Neural crest cell (in vitro differentiated cells): Measurements from ENCODE around the gene NR0B2. TPM values are rescaled to one million over a fixed set of nuclear protein-coding genes. Genes with fewer than 3 reads are reported as not detected.

ENCODE experiments used
- DNase-seq: peaks from one replicate; pipeline ENCODE4 v3.0.0; 2021; ENCODE audit warnings: low read depth, mixed read lengths, low spot score
- H3K27ac Mint-ChIP-seq: one replicate; pipeline ENCODE4 v1.8.0; 2021; ENCODE audit warnings: mild to moderate bottlenecking, mixed read lengths; ENCODE audit not compliant: unreplicated experiment
- H3K27me3 Mint-ChIP-seq: 2 replicates; pipeline ENCODE4 v1.8.0; 2021; ENCODE audit warnings: low read depth, mild to moderate bottlenecking, mixed read lengths
- H3K36me3 Mint-ChIP-seq: 2 replicates; pipeline ENCODE4 v1.8.0; 2021; ENCODE audit warnings: low read depth, mild to moderate bottlenecking, mixed read lengths
- H3K4me1 Mint-ChIP-seq: 2 replicates; pipeline ENCODE4 v1.8.0; 2021; ENCODE audit warnings: mixed read lengths
- H3K4me3 Mint-ChIP-seq: one replicate; pipeline ENCODE4 v1.8.0; 2021; ENCODE audit warnings: mild to moderate bottlenecking, mixed read lengths
- H3K9me3 Mint-ChIP-seq: 2 replicates; pipeline ENCODE4 v1.8.0; 2021; ENCODE audit warnings: mixed read lengths
- CTCF ChIP-seq: fragments of 200-600 bp; sonication (generic); conservative IDR thresholded peaks from 2 replicates; pipeline ENCODE4 v1.5.0; 2021; ENCODE audit warnings: antibody characterized with exemption, mild to moderate bottlenecking
- total RNA-seq: library from RNA; stranded (reverse); gene quantifications from 2 replicates; pipeline ENCODE4 v1.2.1, GENCODE V29; 2021

The NR0B2 gene
- total RNA-seq, 1 donor from 2014 or later, result not detected

GRCh38 chr1:26945138-26945537, 31.4 kb upstream of the NR0B2 start:
- no peak overlapping the region for H3K4me3 Mint-ChIP-seq
- DNase-seq, result no peak
- no peak for TF ChIP-seq CTCF
- no peaks in the 10 kb centered on the region for H3K4me1 Mint-ChIP-seq
- no peak overlapping the region for H3K27ac Mint-ChIP-seq
- no peaks in the 10 kb centered on the region for H3K9me3 Mint-ChIP-seq
- no peaks in the 10 kb centered on the region for H3K27me3 Mint-ChIP-seq
- H3K36me3 Mint-ChIP-seq, result peaks cover 15% of the 10 kb centered on the region

- Mint-ChIP-seq H3K4me1 (no peaks in the 10 kb centered on the region), H3K27me3 (no peaks in the 10 kb centered on the region), H3K27ac (no peak overlapping the region), H3K36me3 (peaks cover 15% of the 10 kb centered on the region), H3K4me3 (peak overlapping the region; percentile 12), H3K9me3 (no peaks in the 10 kb centered on the region)
- TF ChIP-seq CTCF, result no peak
- no peak for DNase-seq
These were observed 28.9 kb upstream of the NR0B2 start for GRCh38 chr1:26942656-26943055.

- no peak for TF ChIP-seq CTCF
- Mint-ChIP-seq H3K36me3 (peaks cover 18% of the 10 kb centered on the region), H3K4me3 (no peak overlapping the region), H3K27ac (no peak overlapping the region), H3K27me3 (no peaks in the 10 kb centered on the region), H3K9me3 (no peaks in the 10 kb centered on the region), H3K4me1 (no peaks in the 10 kb centered on the region)
- no peak for DNase-seq
These were observed 27.5 kb upstream of the NR0B2 start for GRCh38 chr1:26941311-26941710.

GRCh38 chr1:26938659-26939025, 24.9 kb upstream of the NR0B2 start:
- Mint-ChIP-seq H3K4me3 (no peak overlapping the region), H3K9me3 (no peaks in the 10 kb centered on the region), H3K27me3 (no peaks in the 10 kb centered on the region), H3K36me3 (peaks cover 19% of the 10 kb centered on the region), H3K27ac (no peak overlapping the region), H3K4me1 (no peaks in the 10 kb centered on the region)
- TF ChIP-seq CTCF, result no peak
- no peak for DNase-seq

GRCh38 chr1:26938004-26938658, 24.4 kb upstream of the NR0B2 start:
- Mint-ChIP-seq H3K27me3 (no peaks in the 10 kb centered on the region), H3K9me3 (no peaks in the 10 kb centered on the region), H3K27ac (peak overlapping the region; percentile 35), H3K4me3 (no peak overlapping the region), H3K4me1 (no peaks in the 10 kb centered on the region), H3K36me3 (peaks cover 21% of the 10 kb centered on the region)
- no peak for DNase-seq
- TF ChIP-seq CTCF, result no peak

- no peak for DNase-seq
- no peak overlapping the region for H3K4me3 Mint-ChIP-seq
- H3K4me1 Mint-ChIP-seq, result no peaks in the 10 kb centered on the region
- no peaks in the 10 kb centered on the region for H3K27me3 Mint-ChIP-seq
- TF ChIP-seq CTCF, result no peak
- peak overlapping the region; percentile 35 for H3K27ac Mint-ChIP-seq
- no peaks in the 10 kb centered on the region for H3K9me3 Mint-ChIP-seq
- peaks cover 19% of the 10 kb centered on the region for H3K36me3 Mint-ChIP-seq
These were observed 23.0 kb upstream of the NR0B2 start for GRCh38 chr1:26936823-26937222.
